ENCODE measurements around the gene LONRF2. TPM values are rescaled to one million over a fixed set of nuclear protein-coding genes. Genes with fewer than 3 reads are reported as not detected.

The LONRF2 gene
- 4.3 TPM for total RNA-seq

DNA sequence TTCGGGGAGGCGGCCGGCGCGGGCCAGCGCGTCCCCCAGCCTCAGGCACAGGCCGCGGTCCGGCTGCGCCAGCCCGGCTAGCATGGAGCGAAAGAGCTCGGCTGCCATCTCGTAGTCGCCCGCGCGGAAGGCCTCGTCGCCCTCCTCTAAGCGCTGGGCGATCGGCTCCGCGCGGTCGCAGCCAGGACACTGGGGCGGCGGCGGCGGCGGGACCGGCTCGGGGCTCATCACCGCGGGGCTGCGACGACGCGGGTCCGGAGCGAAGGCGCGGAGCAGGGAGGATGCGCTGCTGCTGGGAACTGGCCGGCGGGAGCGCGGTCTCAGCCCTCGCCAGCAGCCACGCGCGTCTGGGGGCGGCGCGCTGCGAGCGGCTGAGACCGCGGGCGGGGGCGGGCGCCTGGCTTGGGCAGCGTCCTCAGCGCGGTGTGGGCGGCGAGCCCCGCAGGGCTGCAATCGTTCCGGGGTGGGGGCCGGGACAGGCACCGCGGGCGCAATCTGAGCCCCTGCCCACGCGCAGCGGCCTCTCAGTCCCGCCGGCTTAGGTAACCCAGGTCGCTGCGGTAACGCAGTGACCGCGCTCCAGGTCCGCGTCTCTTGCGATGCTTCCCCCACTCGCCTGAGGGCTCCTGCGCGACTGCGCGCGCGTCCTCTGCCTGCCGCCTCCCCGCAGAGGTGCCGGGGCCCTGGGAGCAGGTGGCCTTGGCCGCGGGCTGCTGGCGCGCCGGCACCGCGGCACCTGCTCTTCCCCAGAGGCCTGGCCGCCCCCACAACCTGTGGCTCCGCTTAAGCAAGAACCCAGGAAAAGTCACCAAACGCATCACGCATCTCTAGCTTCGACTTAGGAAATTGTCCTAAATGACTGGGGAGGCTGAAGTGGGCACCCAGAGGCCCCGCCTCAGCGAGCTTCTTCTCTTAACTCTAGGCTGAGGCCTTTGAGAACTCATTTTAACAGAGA is at the start of gene LONRF2:
Gene LONRF2, minus strand, starts transcription at position 636 of the 955 bp plus-strand sequence. Its CDS starts 408 bp downstream, at position 228.

Small RNA genes lying within 50 kb of the gene (small RNA-seq; reads per million reads assigned to genes)
- gene AC012493.2 (ENCODE audit: low replicate concordance) = not detected

Other genes starting within 250 kb of the LONRF2 start
- 52.7 TPM for gene AFF3, start 179.9 kb downstream of the LONRF2 start, total RNA-seq
- gene CHST10, start 95.2 kb upstream of the LONRF2 start, total RNA-seq = 17.0 TPM
- not detected for gene NMS, start 148.0 kb upstream of the LONRF2 start, total RNA-seq
- 12.0 TPM for gene PDCL3, start 240.5 kb upstream of the LONRF2 start, total RNA-seq

All from metanephros (tissue), 2 donors.